Measurements from ENCODE around the gene SLC38A4. TPM values are rescaled to one million over a fixed set of nuclear protein-coding genes. Genes with fewer than 3 reads are reported as not detected.

The SLC38A4 gene
- total and polyA plus RNA-seq, 2 donors from 2014 or later: 0.66 to 7.4 TPM

GRCh38 chr12:46771268-46771827 is 54.4 kb downstream of the SLC38A4 start:
- no peak for FAIRE-seq

GRCh38 chr12:46770501-46771183 is 55.2 kb downstream of the SLC38A4 start:
- Histone ChIP-seq H3K27me3 (ENCODE audit: control insufficient read depth, insufficient read depth, low read length) (no peaks in the 10 kb centered on the region), H3K4me1 (ENCODE audit: control insufficient read depth in 2 of 3, insufficient read depth in 2 of 3, low read depth in 1 of 3, low read length in 3 of 3) (peaks cover 0 to 2% (median 0%) of the 10 kb centered on the region in 3 donors), H3K36me3 (ENCODE audit: control insufficient read depth in 2 of 3, insufficient read depth in 3 of 3, low read length in 3 of 3) (no peaks in the 10 kb centered on the region), H3K4me3 (ENCODE audit: low read length in 3 of 3) (no peak overlapping the region), H3K9me3 (ENCODE audit: control insufficient read depth in 2 of 3, insufficient read depth in 1 of 3, low read length in 3 of 3) (no peaks in the 10 kb centered on the region), H3K9ac (ENCODE audit: low read length in 3 of 3) (peak overlapping the region in 1 of 3 donors; percentile 14), H3K27ac (ENCODE audit: low read depth in 2 of 2, low read length in 2 of 2) (no peak overlapping the region)
- TF ChIP-seq CTCF (IDR thresholded peaks at IDR 0.05; ENCODE audit: borderline replicate concordance, extremely low read depth, insufficient read depth): no peak
- intact Hi-C loops (cut with DNase I): no loop called here
- DNase-seq (peak in 4 of 5 donors; percentile 43 to 78 (median 66)), FAIRE-seq (no peak)

More at GRCh38 chr12:46771268-46771827, 54.4 kb downstream of the SLC38A4 start:
- intact Hi-C loops (cut with DNase I): no loop called here
- Histone ChIP-seq H3K27ac (ENCODE audit: low read depth in 2 of 2, low read length in 2 of 2) (no peak overlapping the region), H3K27me3 (ENCODE audit: control insufficient read depth, insufficient read depth, low read length) (no peaks in the 10 kb centered on the region), H3K9ac (ENCODE audit: low read length in 3 of 3) (peak overlapping the region in 1 of 3 donors; percentile 14), H3K9me3 (ENCODE audit: control insufficient read depth in 2 of 3, insufficient read depth in 1 of 3, low read length in 3 of 3) (no peaks in the 10 kb centered on the region), H3K4me3 (ENCODE audit: low read length in 3 of 3) (no peak overlapping the region), H3K4me1 (ENCODE audit: control insufficient read depth in 2 of 3, insufficient read depth in 2 of 3, low read depth in 1 of 3, low read length in 3 of 3) (peaks cover 0 to 2% (median 0%) of the 10 kb centered on the region in 3 donors), H3K36me3 (ENCODE audit: control insufficient read depth in 2 of 3, insufficient read depth in 3 of 3, low read length in 3 of 3) (no peaks in the 10 kb centered on the region)
- no peak for TF ChIP-seq CTCF (IDR thresholded peaks at IDR 0.05; ENCODE audit: borderline replicate concordance, extremely low read depth, insufficient read depth)
- no peak for DNase-seq

GRCh38 chr12:46764005-46764404 is 61.8 kb downstream of the SLC38A4 start:
- Histone ChIP-seq H3K27me3 (ENCODE audit: control insufficient read depth, insufficient read depth, low read length) (no peaks in the 10 kb centered on the region), H3K27ac (ENCODE audit: low read depth in 2 of 2, low read length in 2 of 2) (no peak overlapping the region), H3K4me3 (ENCODE audit: low read length in 3 of 3) (no peak overlapping the region), H3K9ac (ENCODE audit: low read length in 3 of 3) (no peak overlapping the region), H3K9me3 (ENCODE audit: control insufficient read depth in 2 of 3, insufficient read depth in 1 of 3, low read length in 3 of 3) (no peaks in the 10 kb centered on the region), H3K36me3 (ENCODE audit: control insufficient read depth in 2 of 3, insufficient read depth in 3 of 3, low read length in 3 of 3) (no peaks in the 10 kb centered on the region), H3K4me1 (ENCODE audit: control insufficient read depth in 2 of 3, insufficient read depth in 2 of 3, low read depth in 1 of 3, low read length in 3 of 3) (no peaks in the 10 kb centered on the region)
- FAIRE-seq: no peak
- DNase-seq: no peak
- intact Hi-C loops (cut with DNase I): no loop called here
- TF ChIP-seq CTCF (IDR thresholded peaks at IDR 0.05; ENCODE audit: borderline replicate concordance, extremely low read depth, insufficient read depth): no peak

All from kidney (tissue), 14 donors.